GM18526 (cell line): Measurements from ENCODE around the gene SOCS3.

Experiments used
- POLR2A ChIP-seq: IDR thresholded peaks from 3 replicates; pipeline ENCODE4 v1.6.1; 2011; ENCODE audit not compliant: insufficient read length; ENCODE audit errors: extremely low read depth

Gene SOCS3

GRCh38 chr17:78359997-78360370 lies at the start of gene SOCS3:
Gene SOCS3 (minus strand): TSS chr17:78360077. CDS start chr17:78359095, 982 bp downstream.
- TF ChIP-seq POLR2A: peak; percentile 79

GRCh38 chr17:78409191-78409928 lies 49.5 kb upstream of the SOCS3 start:
- TF ChIP-seq POLR2A: no peak

DNA sequence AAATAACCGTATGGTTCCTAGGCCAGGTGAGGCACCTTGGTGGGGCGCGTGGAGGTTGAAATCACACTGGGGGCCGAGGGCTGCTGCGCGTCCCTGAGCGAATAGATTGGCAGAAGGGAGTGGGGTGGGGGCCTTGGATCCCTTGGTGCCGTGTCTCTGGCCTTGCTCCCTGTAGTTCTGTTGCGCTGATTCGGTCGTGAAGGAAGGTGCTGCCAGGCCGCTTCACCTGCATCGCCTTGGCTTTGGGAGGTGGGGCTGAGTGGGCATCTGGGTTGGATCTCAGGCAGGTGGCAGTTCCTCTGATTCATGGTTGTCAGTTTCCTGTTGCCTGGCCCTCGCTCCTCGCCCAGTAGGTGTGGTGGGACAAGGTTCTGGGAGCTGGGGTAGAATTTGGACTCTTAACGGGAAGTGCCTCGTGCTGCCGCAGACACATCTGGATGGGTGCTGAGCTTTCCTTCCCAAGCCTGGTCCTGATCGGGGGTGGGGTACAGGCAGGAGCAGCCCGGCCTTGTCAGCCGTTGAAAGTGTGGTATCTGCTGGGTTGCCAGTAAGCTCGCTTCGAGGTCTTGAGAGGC lies 48.7 kb upstream of the SOCS3 start:
- no peak for TF ChIP-seq POLR2A

- no peak for TF ChIP-seq POLR2A
These were observed 47.6 kb upstream of the SOCS3 start for GRCh38 chr17:78407387-78408000.

DNA sequence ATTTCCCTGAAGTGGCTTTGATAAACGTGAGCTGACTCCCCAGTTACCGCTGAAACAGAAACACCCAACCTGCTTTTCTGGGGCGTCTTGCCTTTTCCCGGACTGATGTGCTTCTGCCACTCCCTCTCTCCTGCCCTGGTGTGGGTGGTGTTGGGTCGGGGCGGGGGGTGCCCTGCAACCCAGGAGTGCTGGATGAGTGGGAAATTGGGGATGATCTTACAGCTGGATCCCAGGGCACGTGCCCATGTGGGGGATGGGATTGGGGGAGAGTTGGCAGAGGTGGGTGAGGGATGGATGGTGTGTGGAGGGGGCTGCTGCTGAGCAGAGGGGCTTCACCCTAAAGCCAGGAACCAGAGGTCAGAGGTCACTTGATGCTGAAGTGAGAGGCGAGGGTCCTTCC lies 47.0 kb upstream of the SOCS3 start:
- TF ChIP-seq POLR2A: no peak

- TF ChIP-seq POLR2A: no peak
These were observed 46.5 kb upstream of the SOCS3 start for GRCh38 chr17:78406396-78406795.

- no peak for TF ChIP-seq POLR2A
These were observed 43.9 kb upstream of the SOCS3 start for GRCh38 chr17:78403822-78404221.

DNA sequence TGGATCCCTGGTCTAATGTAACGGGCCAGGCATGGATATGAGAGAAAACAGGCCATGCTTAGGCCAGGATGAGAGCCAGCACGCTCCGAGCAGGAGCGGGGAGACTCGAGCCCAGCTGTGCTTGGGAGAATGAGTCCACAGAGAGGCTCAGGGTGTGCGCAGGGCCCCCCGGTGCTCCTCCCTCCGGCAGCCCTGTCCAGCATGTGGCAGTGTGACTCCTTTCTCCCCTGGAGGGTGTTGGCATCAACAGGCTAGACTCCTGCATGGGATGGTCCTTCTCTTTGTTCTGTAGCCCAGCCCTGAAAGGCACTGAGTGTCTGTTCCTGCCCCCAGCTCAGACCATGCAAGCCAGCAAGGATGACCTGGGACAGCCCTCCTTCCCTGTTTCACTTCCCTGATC lies 42.0 kb upstream of the SOCS3 start:
- no peak for TF ChIP-seq POLR2A

- no peak for TF ChIP-seq POLR2A
These were observed 41.4 kb upstream of the SOCS3 start for GRCh38 chr17:78401246-78401645.

DNA sequence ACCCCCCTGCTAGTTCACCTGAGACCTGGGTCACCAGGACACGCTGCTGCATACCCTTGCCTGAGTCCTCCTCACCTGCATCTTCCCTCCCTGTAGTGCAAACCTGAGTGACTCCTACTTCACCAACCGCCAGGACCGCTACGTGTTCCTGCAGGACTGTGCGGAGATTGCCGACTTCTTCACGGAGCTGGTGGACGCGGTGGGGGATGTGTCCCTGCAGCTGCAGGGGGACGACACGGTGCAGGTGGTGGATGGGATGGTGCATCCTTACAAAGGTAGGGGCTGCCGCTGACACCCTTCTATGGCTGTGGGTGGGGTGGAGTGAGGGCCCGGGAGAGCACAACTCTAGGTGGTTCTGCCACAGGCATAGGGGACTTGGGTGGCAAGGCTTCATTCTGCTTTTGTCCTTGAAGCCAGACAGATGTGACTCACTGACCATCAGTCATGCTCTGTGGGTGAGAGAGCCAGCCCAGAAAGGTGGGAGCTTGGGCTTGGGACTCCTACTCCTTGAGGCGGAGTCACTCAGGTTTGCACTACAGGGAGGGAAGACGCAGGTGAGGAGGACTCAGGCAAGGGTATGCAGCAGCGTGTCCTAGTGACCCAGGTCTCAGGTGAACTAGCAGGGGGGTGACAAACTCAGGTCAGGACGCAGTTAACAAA lies 40.8 kb upstream of the SOCS3 start:
- no peak for TF ChIP-seq POLR2A

- no peak for TF ChIP-seq POLR2A
These were observed 39.8 kb upstream of the SOCS3 start for GRCh38 chr17:78399693-78400144.

DNA sequence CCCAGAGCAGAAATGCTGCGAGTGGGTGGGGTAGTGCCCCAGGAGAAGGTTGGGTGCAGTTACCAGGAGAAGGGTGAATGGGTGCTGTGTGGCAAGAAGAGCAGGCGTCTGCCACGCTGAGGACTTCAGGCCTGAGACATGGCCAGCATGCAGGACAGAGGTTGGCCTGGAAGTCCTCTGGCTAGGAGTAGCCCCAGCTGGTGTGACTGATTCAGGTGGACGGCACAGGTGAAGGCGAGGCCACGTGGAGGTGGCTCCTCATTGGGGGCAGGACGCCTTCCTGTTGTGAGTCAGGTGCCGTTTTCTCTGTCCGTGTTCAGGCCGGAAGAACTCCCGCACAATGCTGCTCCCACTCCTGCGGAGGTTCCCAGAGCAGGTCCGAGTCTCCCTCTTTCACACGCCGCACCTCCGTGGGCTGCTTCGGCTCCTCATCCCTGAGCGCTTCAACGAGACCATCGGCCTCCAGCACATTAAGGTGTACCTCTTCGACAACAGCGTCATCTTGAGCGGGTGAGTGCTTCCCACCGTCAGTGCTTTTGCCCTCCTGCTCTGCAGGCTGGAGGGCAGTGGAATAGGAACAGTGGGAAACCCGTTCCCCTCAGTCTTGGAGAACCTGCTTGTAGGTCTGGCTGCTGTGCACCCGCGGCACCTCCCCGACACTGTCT lies 39.3 kb upstream of the SOCS3 start:
- TF ChIP-seq POLR2A: no peak

GRCh38 chr17:78398390-78398789 lies 38.5 kb upstream of the SOCS3 start:
- TF ChIP-seq POLR2A: no peak

- TF ChIP-seq POLR2A: no peak
These were observed 37.8 kb upstream of the SOCS3 start for GRCh38 chr17:78397681-78398101.
